ENCODE measurements around the gene ACE2. TPM values are rescaled to one million over a fixed set of nuclear protein-coding genes. Genes with fewer than 3 reads are reported as not detected.
"Not testable (repeated sequence)": the region's sequence is repeated elsewhere in the genome, so short reads cannot be mapped to it uniquely, and the experiment has no call there.

Gene ACE2
- 10 to 100 TPM in 3 of 4 donors, 1 to 10 TPM in 1; 6.2 to 76.3 (median 21.5) TPM for total RNA-seq

GRCh38 chrX:15600745-15601144, at the start of gene ACE2:
ACE2 (minus strand) TSS chrX:15600960; CDS start chrX:15600911, 49 bp downstream.
- TF ChIP-seq CTCF (IDR thresholded peaks at IDR 0.05): no peak
- no peak for DNase-seq (ENCODE audit: low spot score)
- no peak for ATAC-seq (ENCODE audit: low FRiP score)

- DNase-seq (ENCODE audit: low spot score); ATAC-seq (ENCODE audit: low FRiP score): not testable (repeated sequence)
Measured at GRCh38 chrX:15647510-15647909, 46.8 kb upstream of the ACE2 start.

GRCh38 chrX:15646543-15646942, 45.8 kb upstream of the ACE2 start:
- DNase-seq (ENCODE audit: low spot score) (no peak), ATAC-seq (ENCODE audit: low FRiP score) (no peak)
- no peak for TF ChIP-seq CTCF (IDR thresholded peaks at IDR 0.05)

- DNase-seq (ENCODE audit: low spot score) (no peak), ATAC-seq (ENCODE audit: low FRiP score) (no peak)
- TF ChIP-seq CTCF (IDR thresholded peaks at IDR 0.05): no peak
Measured at GRCh38 chrX:15646031-15646430, 45.3 kb upstream of the ACE2 start.

GRCh38 chrX:15645266-15645665, 44.5 kb upstream of the ACE2 start:
- no peak for TF ChIP-seq CTCF (IDR thresholded peaks at IDR 0.05)
- DNase-seq (ENCODE audit: low spot score) (no peak), ATAC-seq (ENCODE audit: low FRiP score) (no peak)

- ATAC-seq (ENCODE audit: low FRiP score): no peak
Measured at GRCh38 chrX:15644560-15644872, 43.8 kb upstream of the ACE2 start.

GRCh38 chrX:15643786-15644559, 43.2 kb upstream of the ACE2 start:
- DNase-seq (ENCODE audit: low spot score): no peak
- no peak for ATAC-seq (ENCODE audit: low FRiP score)
- no peak for TF ChIP-seq CTCF (IDR thresholded peaks at IDR 0.05)

More at GRCh38 chrX:15644560-15644872, 43.8 kb upstream of the ACE2 start:
- DNase-seq (ENCODE audit: low spot score): no peak
- no peak for TF ChIP-seq CTCF (IDR thresholded peaks at IDR 0.05)
